B cell (primary cell): ENCODE data around the gene DSG2.

Source experiments
- CTCF ChIP-seq: fragments of 200-600 bp; IDR thresholded peaks from one replicate; pipeline ENCODE4 v1.8.0; 2022; ENCODE audit warnings: antibody characterized with exemption, mild to moderate bottlenecking
- EZH2 ChIP-seq: IDR thresholded peaks from 2 replicates; pipeline ENCODE4 v1.6.1; 2012; ENCODE audit warnings: borderline replicate concordance, low read depth, mild to moderate bottlenecking, moderate library complexity, low read length; ENCODE audit not compliant: insufficient read depth, poor library complexity, severe bottlenecking

- TF ChIP-seq CTCF (no peak), EZH2 (no peak)
These were observed 11.6 kb downstream of the DSG2 start for GRCh38 chr18:31509571-31509970.
